Central memory CD4-positive, alpha-beta T cell (primary cell): Measurements from ENCODE around the gene SHISAL2A.

Experiments used
- DNase-seq: peaks from one replicate; pipeline ENCODE4 v3.0.0; 2022
- total RNA-seq, 3 experiments: gene quantifications; one replicate each; lab custom pipeline; 2026; lab: John Stamatoyannopoulos, UW

SHISAL2A gene
- total RNA-seq = 3.1 to 36.7 (median 25.9) reads per million in 3 experiments

GRCh38 chr1:52632732-52633290, at the start of gene SHISAL2A:
Gene SHISAL2A (plus strand): TSS chr1:52633168. CDS start chr1:52633494, 326 bp downstream.
- peak; percentile 76 for DNase-seq

GRCh38 chr1:52585474-52585873, 47.5 kb upstream of the SHISAL2A start:
- no peak for DNase-seq

GRCh38 chr1:52588027-52588426, 44.9 kb upstream of the SHISAL2A start:
- no peak for DNase-seq

GRCh38 chr1:52588535-52588934, 44.4 kb upstream of the SHISAL2A start:
- DNase-seq = no peak

GRCh38 chr1:52590266-52590665, 42.7 kb upstream of the SHISAL2A start:
- no peak for DNase-seq

- DNase-seq = no peak
Observed at GRCh38 chr1:52592637-52593323, 40.2 kb upstream of the SHISAL2A start.

GRCh38 chr1:52593495-52593894, 39.5 kb upstream of the SHISAL2A start:
- no peak for DNase-seq

- DNase-seq = no peak
Observed at GRCh38 chr1:52595061-52595460, 37.9 kb upstream of the SHISAL2A start.

GRCh38 chr1:52597912-52598311, 35.1 kb upstream of the SHISAL2A start:
- DNase-seq = no peak

GRCh38 chr1:52598729-52599128, 34.2 kb upstream of the SHISAL2A start:
- no peak for DNase-seq

GRCh38 chr1:52599236-52599635, 33.7 kb upstream of the SHISAL2A start:
- DNase-seq = no peak

GRCh38 chr1:52600533-52601179, 32.3 kb upstream of the SHISAL2A start:
- no peak for DNase-seq

GRCh38 chr1:52601519-52601918, 31.4 kb upstream of the SHISAL2A start:
- DNase-seq = no peak

- DNase-seq = peak; percentile 63
Observed at GRCh38 chr1:52601991-52602855, 30.7 kb upstream of the SHISAL2A start, which contains the start of gene GPX7. Gene GPX7 (plus strand): TSS chr1:52602371. CDS start chr1:52602410, 39 bp downstream.

GRCh38 chr1:52602856-52603600, 29.9 kb upstream of the SHISAL2A start:
- DNase-seq = peak; percentile 3

- DNase-seq = no peak
Observed at GRCh38 chr1:52603630-52604029, 29.3 kb upstream of the SHISAL2A start.

GRCh38 chr1:52604063-52604770, 28.8 kb upstream of the SHISAL2A start:
- no peak for DNase-seq

- no peak for DNase-seq
Observed at GRCh38 chr1:52613636-52614373, 19.2 kb upstream of the SHISAL2A start.

- no peak for DNase-seq
Observed at GRCh38 chr1:52614671-52615070, 18.3 kb upstream of the SHISAL2A start.

- DNase-seq = no peak
Observed at GRCh38 chr1:52615489-52616042, 17.4 kb upstream of the SHISAL2A start.
